D341Med (cell line): ENCODE measurements around the gene SGPL1.
"Not testable (repeated sequence)": the region's sequence is repeated elsewhere in the genome, so short reads cannot be mapped to it uniquely, and the experiment has no call there.

Source experiments
- DNase-seq: peaks from one replicate; pipeline ENCODE4 v3.0.0; 2012; ENCODE audit warnings: low spot score

The SGPL1 gene

DNA sequence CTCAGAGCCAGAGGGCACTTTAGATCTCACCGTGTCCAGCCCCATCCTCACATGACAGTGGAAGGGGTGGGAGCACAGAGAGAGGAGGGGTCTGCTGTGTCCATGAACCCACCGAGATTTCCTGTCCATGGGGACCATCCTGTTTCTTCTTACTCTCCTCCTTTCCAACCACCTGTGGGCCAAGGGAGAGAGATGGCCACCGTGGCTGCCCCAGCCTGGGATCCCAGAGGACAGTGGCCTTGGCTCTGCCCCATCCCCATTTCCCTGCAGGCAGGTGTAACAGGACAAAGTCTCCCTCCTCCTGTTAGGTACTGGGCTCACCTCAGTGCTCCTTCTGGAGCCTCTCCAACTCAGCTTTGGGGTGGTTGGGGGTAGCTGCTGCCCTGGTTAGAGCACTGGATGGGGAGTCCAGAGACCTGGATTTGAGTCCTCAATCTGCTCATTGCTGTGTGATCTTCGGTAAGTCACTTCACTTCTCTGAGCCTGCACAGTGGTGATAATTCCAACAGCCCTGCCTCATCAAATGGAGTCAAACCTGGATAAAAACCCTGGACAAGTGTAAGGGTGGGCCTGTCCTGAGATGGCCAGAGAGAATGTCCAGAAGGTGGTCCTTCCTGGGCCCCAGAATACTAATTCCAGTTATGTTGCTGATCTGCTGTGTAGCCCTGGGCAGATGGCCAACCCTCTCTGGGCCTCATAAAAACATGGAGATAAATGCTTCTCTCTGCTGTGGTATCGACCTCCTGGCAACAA lies 90.5 kb downstream of the SGPL1 start:
- no peak for DNase-seq

DNA sequence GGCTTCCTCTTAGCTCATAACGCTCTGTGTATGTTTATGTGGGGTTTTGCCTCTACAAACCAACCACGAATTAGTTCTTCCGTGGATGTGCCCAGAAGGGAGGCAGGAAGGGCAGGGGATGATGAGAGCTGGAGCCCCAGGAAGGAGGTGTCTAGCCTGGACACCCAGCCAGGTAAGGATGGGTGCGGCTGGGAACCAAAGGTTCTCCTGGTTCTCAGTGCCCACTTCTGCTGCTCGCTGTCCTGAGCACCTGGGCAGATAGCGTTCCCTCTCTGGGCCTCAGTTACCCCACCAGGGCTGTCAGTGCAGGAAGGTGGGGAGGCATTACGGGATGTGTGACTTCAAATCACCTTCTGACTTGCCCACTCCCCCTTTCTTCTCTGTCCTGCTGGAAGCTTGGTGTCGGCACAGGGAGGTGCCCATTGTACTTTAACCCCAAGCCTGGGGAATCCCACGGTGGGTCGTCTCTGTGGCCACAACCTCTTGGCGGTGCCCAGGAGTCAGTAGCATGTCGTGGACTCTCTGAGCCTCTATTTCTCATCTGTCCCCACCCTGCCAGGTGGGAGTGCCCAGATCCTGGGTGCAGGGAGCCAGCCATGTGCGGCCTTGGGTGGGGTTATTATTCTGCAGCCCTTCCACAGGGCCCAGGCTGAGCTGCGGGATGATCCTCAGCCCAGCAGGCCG lies 91.3 kb downstream of the SGPL1 start:
- peak; percentile 3 for DNase-seq

DNA sequence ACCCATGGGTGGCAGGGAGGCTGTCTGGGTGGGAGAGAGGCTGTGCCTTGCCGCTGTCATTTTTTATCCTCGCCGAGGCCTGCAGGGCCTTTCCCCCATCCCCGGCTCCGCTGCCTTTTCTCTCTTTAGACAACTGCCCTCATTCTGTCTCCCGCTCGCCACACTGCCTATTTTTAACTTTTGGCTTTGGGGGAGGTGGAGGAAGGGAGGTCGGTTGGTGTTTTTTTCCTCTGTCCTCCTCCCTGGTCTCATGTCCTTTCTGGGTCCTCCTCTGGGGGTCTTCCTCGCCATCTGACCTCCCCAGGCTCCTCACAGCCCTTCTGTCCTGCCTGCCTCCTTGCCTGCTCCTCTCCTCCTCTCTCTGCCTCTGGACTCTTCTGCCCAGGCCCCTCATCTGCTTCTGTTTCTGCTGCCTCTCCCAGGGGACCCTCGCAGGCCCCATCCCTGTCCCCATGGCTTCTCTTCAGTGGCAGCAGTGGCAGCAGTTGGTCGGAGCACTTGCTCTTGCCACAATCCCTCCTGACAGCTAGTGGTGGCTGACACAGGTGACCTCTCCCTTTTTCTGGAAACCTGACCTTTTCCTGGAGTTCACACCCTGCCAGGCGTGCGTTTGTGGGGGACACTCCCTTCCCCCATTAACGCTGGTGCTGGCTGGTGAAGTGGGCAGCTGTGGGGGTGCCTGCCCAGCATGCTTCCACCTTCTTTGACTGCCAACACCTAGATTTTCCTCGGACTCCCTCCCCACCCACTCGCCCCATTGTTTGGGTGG lies 92.1 kb downstream of the SGPL1 start:
- peak; percentile 14 for DNase-seq

DNA sequence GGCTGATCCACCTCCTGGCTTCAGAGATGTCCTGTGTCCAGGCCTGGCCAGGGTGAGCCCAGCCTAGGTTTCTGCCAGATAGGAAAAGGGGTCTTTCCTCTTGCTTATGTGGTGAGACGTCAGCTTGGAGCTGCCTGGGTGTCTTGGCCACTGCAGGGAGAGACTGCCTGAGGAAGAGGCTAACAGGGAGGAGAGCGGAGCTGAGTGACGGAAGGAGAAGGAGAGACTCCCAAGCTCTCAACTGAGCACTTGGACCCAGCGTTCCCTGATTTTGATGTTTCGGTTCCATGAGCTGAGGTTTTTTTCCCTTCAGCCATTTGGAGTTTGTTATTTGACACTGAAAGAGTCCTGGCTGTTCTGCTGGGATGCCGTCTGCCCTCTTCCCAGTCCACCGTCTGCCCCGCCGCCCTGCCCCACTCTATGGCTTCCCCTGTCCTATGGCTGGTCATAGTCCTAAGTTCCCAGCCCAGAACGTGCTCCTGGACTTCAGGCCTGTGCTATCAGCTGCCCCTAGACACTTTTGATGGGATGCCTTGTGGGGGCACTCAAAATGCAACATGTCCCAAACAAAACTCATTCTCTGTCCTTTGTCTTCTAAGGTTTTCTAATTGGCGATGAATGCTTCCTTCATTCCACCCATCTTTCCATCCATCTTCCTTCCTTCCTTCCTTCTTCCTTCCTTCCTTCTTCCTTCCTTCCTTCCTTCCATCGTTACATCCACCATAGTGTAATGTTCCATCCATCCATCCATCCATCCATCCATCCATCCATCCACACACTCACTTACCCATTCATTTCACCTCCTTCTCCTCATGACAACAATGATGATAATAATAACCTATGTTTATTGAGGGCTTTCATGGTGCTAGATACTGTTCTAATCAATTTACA lies 92.9 kb downstream of the SGPL1 start:
- peak; percentile 3 for DNase-seq

DNA sequence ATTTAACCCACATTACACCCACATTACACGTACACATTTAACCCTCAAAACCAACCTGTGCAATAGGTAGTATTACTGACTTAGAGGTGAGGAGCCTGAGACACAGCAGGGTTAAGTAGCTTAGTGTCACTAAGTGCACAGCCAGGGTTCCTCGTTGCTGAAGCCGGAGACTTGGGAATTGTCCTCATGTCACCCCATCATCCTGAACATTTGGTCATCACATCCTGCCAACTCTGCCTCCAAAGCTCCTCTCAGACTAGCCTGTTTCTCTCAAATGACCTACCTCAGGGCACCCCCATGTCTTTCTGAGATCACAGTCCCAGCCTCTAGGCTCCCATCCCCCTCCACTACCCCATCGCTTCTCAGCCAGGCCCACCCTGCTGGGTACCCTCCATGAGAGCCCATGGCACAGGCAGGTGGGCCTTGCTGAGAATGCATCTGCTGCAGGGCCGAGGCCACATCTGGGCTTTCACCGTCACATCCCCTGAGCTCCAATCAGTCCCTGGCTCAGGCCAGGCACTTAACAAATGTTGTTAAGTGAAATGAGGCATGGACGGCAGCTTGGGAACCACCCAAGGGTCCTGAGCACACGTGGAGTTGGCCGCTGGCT lies 93.7 kb downstream of the SGPL1 start:
- no peak for DNase-seq

DNA sequence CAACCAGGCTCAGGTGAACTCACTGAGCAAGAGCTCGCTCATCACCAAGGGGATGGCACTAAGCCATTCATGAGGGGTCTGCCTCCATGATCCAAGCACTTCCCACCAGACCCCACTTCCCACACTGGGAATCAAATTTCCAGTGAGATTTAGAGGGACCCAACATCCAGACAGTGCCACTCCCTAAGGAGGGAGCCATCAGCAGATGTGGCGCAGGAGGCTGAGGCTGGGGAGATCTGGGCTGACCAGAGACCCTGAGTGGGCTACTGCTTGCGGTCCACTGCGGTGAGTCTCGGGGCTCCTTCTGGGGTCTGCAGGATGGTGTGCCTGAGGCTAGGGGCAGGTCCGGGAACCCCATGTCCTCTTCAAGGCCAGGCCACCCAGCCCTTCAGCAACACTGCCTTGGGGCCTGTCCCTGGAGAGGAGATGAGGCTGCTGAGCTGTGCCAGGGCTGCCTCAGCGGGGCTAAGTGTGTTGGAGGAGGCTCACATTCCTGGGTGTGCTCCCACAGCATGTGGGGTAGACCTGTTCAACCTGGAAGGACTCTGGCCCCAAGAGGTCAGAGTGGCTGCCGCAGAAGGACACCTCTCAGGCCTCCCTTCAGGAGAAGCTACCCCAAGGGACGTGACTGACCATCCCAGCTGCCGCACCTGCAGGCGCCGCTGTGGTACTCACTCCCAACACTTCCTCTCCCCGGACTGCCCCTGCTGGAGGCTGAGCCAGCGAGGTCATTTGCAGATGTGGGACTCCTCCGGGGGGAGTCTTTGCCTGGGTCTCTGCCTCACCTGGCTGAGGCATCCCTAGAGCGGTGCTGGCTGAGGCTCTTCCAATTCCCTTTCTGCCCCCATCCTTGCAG lies 95.0 kb downstream of the SGPL1 start:
- no peak for DNase-seq

DNA sequence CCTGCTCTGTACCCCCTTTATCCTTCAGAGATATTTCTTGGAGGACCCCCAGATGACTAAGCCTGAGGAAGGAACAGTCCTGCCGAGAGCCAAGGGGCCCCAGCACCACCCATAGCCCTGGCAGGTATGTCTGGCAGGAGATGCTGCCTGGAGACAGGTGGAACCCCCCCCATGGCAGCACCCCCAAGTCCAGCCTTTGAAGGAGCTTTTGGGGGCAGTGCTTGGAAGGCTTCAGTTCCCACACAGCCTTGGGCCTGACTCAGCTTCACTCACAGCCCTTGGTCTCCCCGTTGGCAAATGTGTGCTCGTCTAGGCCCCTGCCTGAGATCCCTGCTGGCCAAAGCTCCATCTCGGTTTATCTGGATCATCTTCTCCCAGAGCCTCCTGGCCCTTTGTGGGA lies 95.6 kb downstream of the SGPL1 start:
- DNase-seq, result no peak

DNA sequence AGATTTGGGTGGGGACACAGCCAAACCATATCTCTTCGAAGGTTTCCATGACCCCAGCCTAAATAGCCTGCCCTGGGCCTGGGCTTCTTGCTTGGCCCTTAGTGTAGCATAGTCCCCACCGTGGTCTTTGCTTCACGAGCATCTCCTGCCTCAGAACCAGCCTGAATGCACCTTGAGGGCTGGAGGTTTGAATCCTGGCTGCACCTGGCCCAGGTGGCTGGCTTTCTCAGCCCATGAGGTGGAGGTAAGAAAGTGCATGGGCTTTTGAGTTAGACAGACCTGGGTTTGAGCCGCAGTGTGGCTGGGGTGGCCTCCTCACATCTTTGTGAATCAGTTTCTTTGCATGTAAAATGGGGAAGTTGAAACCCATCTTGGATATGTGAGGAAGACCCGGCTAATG lies 96.8 kb downstream of the SGPL1 start:
- no peak for DNase-seq

DNA sequence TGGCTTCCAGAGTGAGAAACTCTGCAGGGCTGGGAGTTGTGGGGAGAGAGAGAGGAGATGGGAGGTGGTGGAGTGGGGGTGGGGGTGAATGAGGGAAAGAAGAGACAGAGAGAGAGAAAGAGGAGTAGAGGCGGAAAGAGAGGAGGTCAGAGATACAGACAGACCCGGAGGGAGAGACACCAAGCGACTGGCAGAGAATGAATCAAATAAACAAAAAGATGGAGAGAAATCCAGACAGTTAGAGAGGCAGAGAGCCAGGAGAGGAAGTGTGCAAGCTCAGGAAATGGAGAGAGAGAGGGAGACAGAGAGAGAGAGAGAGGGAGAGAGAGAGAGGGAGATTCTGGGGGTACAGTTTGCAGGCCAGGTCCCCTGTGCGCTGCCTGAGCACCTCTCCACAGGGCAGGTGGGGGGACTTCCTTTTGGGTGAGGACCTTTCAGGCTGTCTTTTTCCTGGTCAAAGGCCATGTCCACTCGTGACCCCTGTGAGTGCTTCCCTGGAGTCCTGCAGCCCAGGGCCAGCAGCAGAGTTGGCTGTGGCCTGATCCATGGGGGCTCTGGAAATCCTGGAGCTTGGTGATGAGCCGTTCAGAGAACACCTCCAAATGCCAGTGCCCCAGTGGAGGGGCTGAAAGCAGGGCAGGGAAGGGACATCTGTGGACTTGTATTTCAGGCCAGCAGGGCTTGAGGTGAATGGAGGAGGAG lies 97.6 kb downstream of the SGPL1 start:
- DNase-seq, result no peak

DNA sequence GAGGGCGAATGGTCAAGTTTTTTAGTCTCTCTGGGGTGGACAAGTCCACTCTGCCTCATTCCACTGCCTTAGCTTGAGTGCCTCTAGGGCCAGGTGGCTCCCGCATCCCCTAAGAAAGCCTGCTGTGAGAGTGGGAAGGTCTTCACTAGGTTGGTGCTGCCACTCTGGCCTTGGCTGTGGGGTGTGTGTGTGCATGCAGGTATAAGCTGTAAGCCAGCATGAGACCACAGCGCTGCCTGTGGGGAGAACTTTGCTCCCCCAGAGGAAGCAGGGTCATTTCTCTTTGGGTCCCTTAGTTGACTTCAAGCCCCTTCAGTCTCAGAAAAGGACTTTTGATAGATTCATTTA lies 98.1 kb downstream of the SGPL1 start:
- DNase-seq, result no peak

DNA sequence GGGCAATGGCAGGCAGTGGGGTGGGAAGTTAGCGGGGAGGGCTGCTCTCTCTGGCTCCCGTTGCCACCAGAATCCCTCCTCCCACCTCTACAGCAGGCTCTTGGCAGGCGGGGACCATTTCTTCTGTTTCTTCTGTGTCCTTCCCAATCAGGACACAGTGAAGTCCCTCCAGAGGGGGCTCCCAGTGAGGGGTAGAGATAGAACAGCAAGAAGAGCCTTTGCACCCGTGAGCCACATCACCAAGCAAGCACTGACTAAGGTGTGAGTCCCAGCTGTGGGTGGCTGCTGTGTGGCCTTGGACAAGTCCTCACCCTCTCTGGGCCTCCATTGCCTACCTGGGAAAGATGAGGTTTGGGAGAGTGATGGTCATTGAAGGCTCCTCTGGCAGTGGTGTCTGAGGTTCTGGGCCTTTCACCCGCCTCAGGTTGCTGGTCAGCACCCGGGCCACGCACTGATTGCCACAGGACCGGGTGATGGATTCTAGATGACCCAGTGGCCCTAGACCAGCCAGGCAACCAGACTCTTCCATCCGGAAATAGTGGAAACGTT lies 98.6 kb downstream of the SGPL1 start:
- DNase-seq, result no peak

DNA sequence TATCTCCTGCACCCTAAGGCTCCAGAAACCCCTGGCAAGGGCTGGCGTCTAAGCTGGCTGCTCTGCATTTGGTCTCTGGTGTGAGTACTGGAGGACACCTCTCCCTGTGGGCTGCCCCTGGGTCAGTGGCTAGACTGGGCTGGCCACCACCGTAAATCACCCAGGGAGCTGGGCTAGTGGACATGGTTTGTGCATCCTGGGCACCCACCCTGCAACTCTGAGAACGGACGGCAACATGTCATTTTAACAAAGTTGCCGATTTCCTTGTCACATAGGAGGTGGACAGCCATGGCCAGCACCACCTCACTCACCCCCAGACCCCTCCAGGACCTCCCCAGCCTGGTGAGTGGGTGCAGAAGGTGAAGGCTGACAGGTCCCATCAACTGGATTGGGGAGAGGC lies 99.5 kb downstream of the SGPL1 start:
- DNase-seq, result no peak

DNA sequence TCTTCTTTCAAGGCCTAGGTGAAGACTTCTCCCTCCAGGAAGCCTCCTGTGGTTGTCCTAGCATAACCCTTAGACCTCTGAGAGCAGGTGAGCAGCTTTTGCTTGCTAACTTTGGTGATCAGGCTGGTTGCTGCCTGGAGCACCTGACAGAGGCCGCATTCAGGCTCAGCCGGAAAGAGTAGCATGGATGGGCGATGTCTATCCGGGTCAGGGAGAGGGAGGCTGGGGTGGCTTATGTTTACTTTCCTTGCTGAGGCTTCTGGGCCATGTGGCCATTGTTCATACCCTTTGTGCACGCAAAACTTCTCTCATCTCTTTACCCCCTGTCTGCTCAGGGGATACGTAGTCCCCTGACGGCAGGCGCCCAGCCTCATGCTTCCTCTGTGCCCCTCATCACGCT lies 100.1 kb downstream of the SGPL1 start:
- DNase-seq, result no peak

DNA sequence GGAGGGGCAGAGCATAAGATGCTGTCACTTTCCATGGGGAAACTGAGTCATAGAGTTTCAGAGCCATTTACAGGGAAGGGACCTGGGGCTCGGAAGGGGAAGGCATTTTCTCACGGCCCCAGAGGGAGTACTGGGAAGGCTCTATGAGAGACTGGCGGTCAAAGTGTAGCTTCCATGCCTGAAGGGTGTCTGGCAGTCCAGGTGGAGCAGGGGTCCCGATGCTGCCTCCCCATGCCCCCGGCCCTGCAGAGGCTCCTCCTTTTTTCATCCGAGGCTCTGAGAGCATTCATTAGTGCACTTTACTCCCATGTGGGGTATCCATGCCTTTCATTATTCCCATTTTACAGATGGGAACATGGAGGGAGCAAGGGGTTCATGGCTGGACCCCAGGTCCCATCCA lies 100.5 kb downstream of the SGPL1 start:
- no peak for DNase-seq

DNA sequence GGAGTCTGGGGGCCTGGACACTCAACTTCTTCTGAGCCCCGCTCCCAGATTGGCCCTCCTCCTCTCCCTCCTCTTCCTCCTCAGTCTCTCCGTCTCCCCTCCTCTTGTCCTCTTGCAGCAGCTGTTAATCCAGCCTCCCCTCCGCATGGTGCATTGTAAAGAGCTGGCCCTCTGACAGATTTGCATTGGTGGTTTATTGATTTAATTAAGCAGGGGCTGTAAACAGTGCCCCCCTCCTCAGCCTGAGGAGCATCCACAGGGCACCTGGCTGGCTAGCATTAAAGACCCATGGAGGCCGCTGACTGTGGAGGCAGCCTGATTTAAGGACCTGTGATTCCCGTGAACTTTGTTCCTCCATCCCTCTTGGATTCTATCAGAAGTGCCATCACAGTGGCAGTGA lies 101.5 kb downstream of the SGPL1 start:
- no peak for DNase-seq

DNA sequence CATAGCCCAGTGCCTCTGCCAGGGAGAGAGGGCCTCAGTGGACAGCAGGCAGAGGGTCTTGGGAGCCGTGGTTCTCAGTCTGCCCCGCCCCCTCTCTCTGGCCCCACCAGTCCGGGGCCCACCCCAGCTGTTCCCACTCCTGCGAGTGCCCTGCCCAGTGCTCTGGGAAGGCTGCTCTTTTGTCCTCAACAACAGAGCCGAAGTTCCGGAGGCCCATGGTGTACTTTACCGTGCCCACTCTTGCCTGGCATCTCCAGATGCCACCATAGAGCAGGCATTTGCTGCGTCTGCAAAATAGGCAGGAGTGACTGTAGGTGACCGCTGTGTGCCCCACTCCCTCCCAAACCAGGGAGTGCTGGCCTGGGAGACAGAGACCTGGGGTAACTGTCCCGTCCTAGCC lies 101.9 kb downstream of the SGPL1 start:
- no peak for DNase-seq

DNA sequence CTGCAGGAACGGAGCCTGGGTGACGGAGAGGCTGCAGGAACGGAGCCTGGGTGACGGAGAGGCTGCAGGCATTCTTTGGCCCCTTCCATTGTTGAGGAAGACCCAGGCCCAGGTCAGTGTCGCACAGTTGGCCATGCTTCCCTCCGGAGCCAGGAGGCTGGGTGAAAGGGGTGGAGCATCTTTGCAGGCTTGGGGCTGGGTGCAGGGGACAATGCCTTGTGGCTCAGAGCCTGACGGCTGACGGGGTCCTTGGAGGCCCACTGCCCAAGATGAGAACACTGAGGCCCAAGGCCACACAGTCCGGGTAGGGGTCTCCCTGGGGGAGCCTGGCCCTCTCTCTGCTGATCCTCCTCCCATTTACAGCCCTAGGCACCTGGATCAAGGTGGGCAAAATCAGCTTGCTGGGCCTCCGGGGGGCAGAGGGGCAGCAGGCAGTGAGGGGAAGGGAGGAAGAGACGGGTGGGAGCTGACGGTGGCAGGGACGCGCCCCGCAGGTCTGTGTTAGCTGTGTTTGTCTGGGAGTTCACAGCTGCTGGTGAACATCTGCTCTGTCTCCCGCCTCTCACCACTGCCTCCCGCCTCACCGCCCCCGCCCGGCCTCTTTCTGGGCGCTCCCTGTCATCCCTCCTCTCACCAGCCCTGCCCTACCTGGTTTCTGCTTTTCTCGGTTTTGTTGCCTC lies 103.2 kb downstream of the SGPL1 start:
- peak; percentile 53 for DNase-seq

DNA sequence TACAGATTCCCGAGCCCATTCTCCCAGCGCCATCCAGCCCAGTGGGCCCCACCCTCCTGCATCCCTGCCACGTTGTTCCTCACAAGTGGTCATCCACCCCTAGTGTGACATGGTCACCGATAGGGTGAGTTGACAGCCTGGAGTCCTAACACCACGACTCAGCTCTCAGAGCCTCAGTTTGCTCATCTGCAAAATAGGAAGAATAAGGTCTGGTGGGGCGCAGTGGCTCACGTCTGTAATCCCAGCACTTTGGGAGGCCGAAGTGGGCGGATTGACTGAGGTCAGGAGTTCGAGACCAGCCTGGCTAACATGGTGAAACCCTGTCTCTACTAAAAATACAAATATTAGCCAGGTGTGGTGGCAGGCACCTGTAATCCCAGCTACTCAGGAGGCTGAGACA lies 104.2 kb downstream of the SGPL1 start:
- DNase-seq, result not testable (repeated sequence)

DNA sequence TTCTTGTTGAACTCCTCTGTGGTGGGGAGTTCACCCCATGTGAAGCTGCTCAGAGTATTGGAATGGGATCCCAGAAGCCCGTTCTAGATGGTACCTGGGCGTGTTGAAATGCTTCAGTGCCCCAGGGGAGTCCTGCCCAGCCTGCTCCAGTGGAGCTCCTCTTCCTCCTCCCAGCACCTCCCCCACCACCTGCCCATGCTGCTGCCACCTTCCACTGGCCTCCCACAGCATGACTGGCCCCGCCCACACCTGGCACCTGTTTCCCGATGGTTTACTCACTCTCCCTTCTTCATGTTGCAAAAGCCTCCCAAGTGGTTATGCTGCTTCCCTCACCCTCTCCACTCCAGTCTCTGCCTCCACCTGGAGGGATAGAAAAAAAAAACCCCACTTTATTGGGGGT lies 104.8 kb downstream of the SGPL1 start:
- no peak for DNase-seq
